Keratinocyte (primary cell): Measurements from ENCODE around the gene CDCA3. TPM values are rescaled to one million over a fixed set of nuclear protein-coding genes. Genes with fewer than 3 reads are reported as not detected.
"Not testable (repeated sequence)": the region's sequence is repeated elsewhere in the genome, so short reads cannot be mapped to it uniquely, and the experiment has no call there.

Source experiments
- DNase-seq: peaks from one replicate; pipeline ENCODE4 v3.0.0-alpha.2; 2011; ENCODE audit warnings: low read depth, missing footprints, low spot score
- FAIRE-seq: peaks from 2 replicates; lab custom pipeline; 2011; peaks lifted over from hg19 to GRCh38; lab: Jason Lieb, UNC
- H2AFZ ChIP-seq: 2 replicates; pipeline ENCODE4 v1.6.0; 2012; ENCODE audit warnings: low read length, control low read depth, inconsistent platforms; ENCODE audit not compliant: control insufficient read depth
- H3K27ac ChIP-seq: 2 replicates; pipeline ENCODE4 v1.5.1; 2011; ENCODE audit warnings: low read length; ENCODE audit not compliant: control insufficient read depth, insufficient read depth
- H3K27me3 ChIP-seq: 3 replicates; pipeline ENCODE4 v1.6.0; 2011; ENCODE audit warnings: low read length; ENCODE audit not compliant: control insufficient read depth, insufficient read depth; ENCODE audit errors: extremely low read depth
- H3K36me3 ChIP-seq, 2 experiments: 2 replicates in 1 of 2; 3 replicates in 1 of 2; pipeline ENCODE4 v1.5.1; 2011; ENCODE audit warnings: low read length in 2 of 2, mild to moderate bottlenecking in 1 of 2; ENCODE audit not compliant: control insufficient read depth in 2 of 2, insufficient read depth in 2 of 2; ENCODE audit errors: extremely low read depth in 1 of 2
- H3K4me1 ChIP-seq: 3 replicates; pipeline ENCODE4 v1.5.1; 2011; ENCODE audit warnings: low read length; ENCODE audit not compliant: control insufficient read depth, insufficient read depth; ENCODE audit errors: extremely low read depth
- H3K4me2 ChIP-seq: 3 replicates; pipeline ENCODE4 v1.6.0; 2011; ENCODE audit warnings: low read depth, low read length; ENCODE audit not compliant: control insufficient read depth, insufficient read depth; ENCODE audit errors: extremely low read depth
- H3K4me3 ChIP-seq, 3 experiments: fragments of 200-600 bp in 1 of 3; sonication (generic) in 1 of 3; 2 replicates in 2 of 3; 3 replicates in 1 of 3; pipeline ENCODE4 v1.5.1; 2011 to 2016; ENCODE audit warnings: low read length in 3 of 3, mild to moderate bottlenecking in 3 of 3, control low read depth in 2 of 3, inconsistent platforms in 1 of 3, low read depth in 1 of 3, mixed read lengths in 1 of 3, mixed run types in 1 of 3, moderate library complexity in 1 of 3; ENCODE audit not compliant: control insufficient read depth in 2 of 3, insufficient read depth in 2 of 3; ENCODE audit errors: extremely low read depth in 1 of 3
- H3K79me2 ChIP-seq: 2 replicates; pipeline ENCODE4 v1.6.0; 2012; ENCODE audit warnings: low read length; ENCODE audit not compliant: control insufficient read depth, insufficient read depth
- H3K9ac ChIP-seq: 3 replicates; pipeline ENCODE4 v1.6.0; 2011; ENCODE audit warnings: low read length; ENCODE audit not compliant: control insufficient read depth, insufficient read depth; ENCODE audit errors: extremely low read depth
- H3K9me1 ChIP-seq: 3 replicates; pipeline ENCODE4 v1.6.0; 2011; ENCODE audit warnings: low read length; ENCODE audit not compliant: control insufficient read depth, insufficient read depth; ENCODE audit errors: extremely low read depth
- H3K9me3 ChIP-seq: 2 replicates; pipeline ENCODE4 v1.5.1; 2012; ENCODE audit warnings: low read depth, low read length; ENCODE audit not compliant: control insufficient read depth
- H4K20me1 ChIP-seq: 3 replicates; pipeline ENCODE4 v1.6.0; 2011; ENCODE audit warnings: low read length; ENCODE audit not compliant: control insufficient read depth, insufficient read depth; ENCODE audit errors: extremely low read depth
- CTCF ChIP-seq, 3 experiments: IDR thresholded peaks in 1 of 3; conservative IDR thresholded peaks in 1 of 3; optimal IDR thresholded peaks in 1 of 3; 2 replicates in 2 of 3; 3 replicates in 1 of 3; pipeline versions ENCODE3 to v1.5.1; 2011; ENCODE audit warnings: low read length in 3 of 3, mild to moderate bottlenecking in 3 of 3, moderate library complexity in 2 of 3, control low read depth in 1 of 3, inconsistent platforms in 1 of 3; ENCODE audit not compliant: insufficient read depth in 2 of 3; ENCODE audit errors: extremely low read depth in 1 of 3
- EZH2 ChIP-seq: IDR thresholded peaks from one replicate; pipeline ENCODE4 v1.6.1; 2012; ENCODE audit warnings: inconsistent platforms, mild to moderate bottlenecking, low read length, moderate library complexity
- dilution Hi-C: fragments of 300-500 bp; cut with MboI; formaldehyde crosslinking; loops from one replicate; pipeline ENCODE4 v1.7.0; 2020; ENCODE audit warnings: low sequenced_read_pairs; ENCODE audit not compliant: extremely low pct_ligation_motif_present
- polyA plus RNA-seq, 5 experiments: library from polyadenylated mRNA; depleted of rRNA in 3 of 5; stranded (reverse) in 3 of 5; stranded (forward) in 1 of 5; unstranded in 1 of 5; fragments of >200 nt; gene quantifications; 1 replicate in 1 of 5; 2 replicates in 3 of 5; 3 replicates in 1 of 5; pipeline versions ENCODE4 v1.2.1 to v1.2.3, GENCODE V29; 2011 to 2012; ENCODE audit warnings: missing spikeins in 2 of 5, low read depth in 1 of 5, low replicate concordance in 1 of 5

The CDCA3 gene
- polyA plus RNA-seq, 1 donor (not counting 4 experiments of a cell fraction or from before 2014, with no cell fraction given) = 15.0 TPM

GRCh38 chr12:6894321-6894720, 43.2 kb upstream of the CDCA3 start:
- Histone ChIP-seq H3K4me2 (no peak overlapping the region), H2AFZ (no peak overlapping the region), H3K4me3 (no peak overlapping the region), H3K9me1 (no peaks in the 10 kb centered on the region), H3K36me3 (no peaks in the 10 kb centered on the region), H3K9ac (no peak overlapping the region), H3K27ac (no peak overlapping the region), H4K20me1 (no peaks in the 10 kb centered on the region), H3K27me3 (no peaks in the 10 kb centered on the region), H3K4me1 (peaks cover 10% of the 10 kb centered on the region), H3K9me3 (no peaks in the 10 kb centered on the region), H3K79me2 (no peaks in the 10 kb centered on the region)
- DNase-seq (no peak), FAIRE-seq (no peak)
- dilution Hi-C loops = no loop called here
- TF ChIP-seq CTCF (optimal IDR thresholded peaks at IDR 0.05 in 1 of 3, IDR thresholded peaks at IDR 0.05 in 1 of 3, conservative IDR thresholded peaks at IDR 0.05 in 1 of 3; ENCODE audit: extremely low read depth in 1 of 3, insufficient read depth in 2 of 3, low read length in 3 of 3) = no peak
- no peak for TF ChIP-seq EZH2

DNA sequence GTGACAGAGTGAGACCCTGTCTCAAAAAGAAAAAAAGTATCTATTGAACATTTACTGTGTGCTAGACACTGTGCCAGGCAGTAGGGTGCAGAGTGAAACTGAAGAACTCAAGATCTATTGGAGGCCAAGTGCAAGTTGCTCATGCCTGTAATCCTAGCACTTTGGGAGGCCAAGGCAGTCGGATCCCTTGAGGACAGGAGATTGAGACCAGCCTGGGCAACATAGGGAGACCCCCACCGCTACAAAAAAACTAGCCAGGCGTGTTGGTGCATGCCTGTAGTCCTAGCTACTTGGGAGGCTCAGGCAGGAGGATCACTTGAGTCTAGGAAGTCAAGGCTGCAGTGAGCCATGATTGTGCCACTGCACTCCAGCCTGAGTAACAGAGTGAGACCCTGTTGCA, 41.6 kb upstream of the CDCA3 start:
- H2AFZ ChIP-seq, H4K20me1 ChIP-seq, H3K27me3 ChIP-seq, H3K9me3 ChIP-seq, DNase-seq, H3K27ac ChIP-seq, H3K79me2 ChIP-seq, dilution Hi-C loops, H3K9ac ChIP-seq, H3K9me1 ChIP-seq, H3K4me2 ChIP-seq, FAIRE-seq, H3K36me3 ChIP-seq, H3K4me3 ChIP-seq: not testable (repeated sequence)
- H3K4me1 ChIP-seq = peaks cover 10% of the 10 kb centered on the region

DNA sequence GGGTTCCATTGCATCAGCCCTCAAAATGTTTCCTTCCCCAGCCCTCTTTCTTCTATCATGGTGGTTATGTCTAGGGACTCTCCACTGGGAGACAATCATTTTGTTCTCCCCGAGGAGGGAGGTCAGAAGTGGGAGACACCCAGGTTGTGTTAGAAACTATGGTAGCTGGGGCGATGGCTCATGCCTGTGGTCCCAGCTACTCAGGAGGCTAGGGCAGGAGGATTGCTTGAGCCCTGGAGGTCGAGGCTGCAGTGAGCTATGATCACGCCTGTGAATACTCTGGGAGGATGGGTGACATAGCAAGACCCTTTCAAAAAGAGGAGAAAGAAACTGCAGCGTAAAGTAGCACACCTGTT, 40.5 kb upstream of the CDCA3 start:
- Histone ChIP-seq H3K4me2 (peak overlapping the region; percentile 99), H3K36me3 (no peaks in the 10 kb centered on the region), H3K27ac (peak overlapping the region; percentile 85), H3K9ac (peak overlapping the region; percentile 89), H3K9me3 (no peaks in the 10 kb centered on the region), H2AFZ (peak overlapping the region; percentile 95), H3K79me2 (no peaks in the 10 kb centered on the region), H3K9me1 (no peaks in the 10 kb centered on the region), H3K27me3 (no peaks in the 10 kb centered on the region), H3K4me3 (peak overlapping the region; percentile 40 to 81 (median 79)), H3K4me1 (peaks cover 10% of the 10 kb centered on the region), H4K20me1 (no peaks in the 10 kb centered on the region)
- FAIRE-seq (no peak), DNase-seq (no peak)
- TF ChIP-seq CTCF (optimal IDR thresholded peaks at IDR 0.05 in 1 of 3, IDR thresholded peaks at IDR 0.05 in 1 of 3, conservative IDR thresholded peaks at IDR 0.05 in 1 of 3; ENCODE audit: extremely low read depth in 1 of 3, insufficient read depth in 2 of 3, low read length in 3 of 3) (no peak), EZH2 (no peak)
- dilution Hi-C loops = no loop called here
